Lower leg skin (tissue), 4 donors: ENCODE measurements around the gene C20orf96. TPM values are rescaled to one million over a fixed set of nuclear protein-coding genes. Genes with fewer than 3 reads are reported as not detected.
"Not testable (repeated sequence)": the region's sequence is repeated elsewhere in the genome, so short reads cannot be mapped to it uniquely, and the experiment has no call there.

Source experiments
- DNase-seq, 2 donors: peaks; one replicate each; pipeline ENCODE4 v3.0.0-alpha.2; 2019; ENCODE audit warnings: low spot score in 2 of 2
- H3K4me3 ChIP-seq: fragments of 200-600 bp; sonication (generic); 2 replicates; pipeline ENCODE4 v1.5.1; 2017; ENCODE audit warnings: mild to moderate bottlenecking, low read depth; ENCODE audit not compliant: poor library complexity, severe bottlenecking
- CTCF ChIP-seq, 3 donors: fragments of 450-650 bp; IDR thresholded peaks; one replicate each; pipeline ENCODE4 v1.5.1; 2016; ENCODE audit warnings: antibody characterized with exemption in 3 of 3, mild to moderate bottlenecking in 3 of 3, moderate library complexity in 2 of 3
- POLR2A ChIP-seq, 2 donors: fragments of 450-650 bp; IDR thresholded peaks; one replicate each; pipeline ENCODE4 v1.6.1; 2016 to 2017; ENCODE audit warnings: antibody characterized with exemption in 2 of 2, mild to moderate bottlenecking in 1 of 2, moderate library complexity in 1 of 2
- WGBS, 2 donors: methylation state at CpG; one replicate each; pipeline ENCODE4 v1.1.5; 2018; 5-methylcytosine and 5-hydroxymethylcytosine counted together
- intact Hi-C: fragments of 100-400 bp; cut with DNase I; formaldehyde crosslinking; loops from one replicate; pipeline ENCODE4 v1.15.0; 2023; ENCODE audit warnings: low total_unique reads
- total RNA-seq, 4 donors: library from RNA; depleted of rRNA; stranded (reverse); fragments of >200 nt; gene quantifications; one replicate each; pipeline ENCODE4 v1.1.0, GENCODE V29; 2016

The C20orf96 gene
- total RNA-seq, result under 1 TPM in 3 of 4 donors, not detected in 1; 0.36 to 0.59 (median 0.52) TPM

- WGBS, 2 donors, result 0 to 1% methylated on average over 43 of the region's 43 CpGs
- no peak for TF ChIP-seq CTCF (IDR thresholded peaks at IDR 0.05)
- no peak for TF ChIP-seq POLR2A (IDR thresholded peaks at IDR 0.05)
- intact Hi-C loops, result no loop called here
- H3K4me3 ChIP-seq, result peak within 1 kb of the TSS; percentile 42
- DNase-seq, result peak; percentile 87 to 98
Measured at GRCh38 chr20:290084-290831, at the start of gene C20orf96. C20orf96 (minus strand) TSS chr20:290750; CDS start chr20:290610, 140 bp downstream.

- intact Hi-C loops, H3K4me3 ChIP-seq, DNase-seq: not testable (repeated sequence)
- 96 to 100% methylated on average over 1 of the region's 1 CpG for WGBS, 2 donors
Measured at GRCh38 chr20:336040-336439, 45.5 kb upstream of the C20orf96 start.

GRCh38 chr20:334578-334977, 44.0 kb upstream of the C20orf96 start:
- no peak overlapping the region for H3K4me3 ChIP-seq
- no peak for DNase-seq
- intact Hi-C loops, result no loop called here
- TF ChIP-seq CTCF (IDR thresholded peaks at IDR 0.05), result no peak
- TF ChIP-seq POLR2A (IDR thresholded peaks at IDR 0.05), result no peak
- 95 to 96% methylated on average over 8 of the region's 8 CpGs for WGBS, 2 donors

- intact Hi-C loops, result no loop called here
- no peak overlapping the region for H3K4me3 ChIP-seq
- WGBS, 2 donors, result 54% methylated on average over 16 of the region's 16 CpGs
- DNase-seq, result no peak
- TF ChIP-seq POLR2A (IDR thresholded peaks at IDR 0.05) (no peak), CTCF (IDR thresholded peaks at IDR 0.05) (peak in 1 of 3 donors; percentile 10)
Measured at GRCh38 chr20:330233-331149, 39.9 kb upstream of the C20orf96 start.

GRCh38 chr20:329851-330232, 39.3 kb upstream of the C20orf96 start:
- H3K4me3 ChIP-seq, result no peak overlapping the region
- DNase-seq, result no peak
- intact Hi-C loops, result no loop called here
- TF ChIP-seq CTCF (IDR thresholded peaks at IDR 0.05) (no peak), POLR2A (IDR thresholded peaks at IDR 0.05) (no peak)
- WGBS, 2 donors, result 78 to 87% methylated on average over 4 of the region's 4 CpGs
